HCT116 (cell line): ENCODE measurements around the gene SPON1.
A peak's percentile ranks its signal among the peaks of the same experiment; 100 is the strongest.

ENCODE experiments used
- CBX3 ChIP-seq: IDR thresholded peaks from 2 replicates; pipeline ENCODE4 v1.6.1; 2012; ENCODE audit warnings: low read depth
- CTCF ChIP-seq, 3 experiments: fragments of 200-600 bp in 1 of 3; sonication (generic) in 1 of 3; IDR thresholded peaks in 2 of 3; conservative IDR thresholded peaks in 1 of 3; 2 replicates each; pipeline ENCODE4 v1.5.1; 2012 to 2017; ENCODE audit warnings: low read depth in 2 of 3, low read length in 2 of 3, antibody characterized with exemption in 1 of 3, borderline replicate concordance in 1 of 3, control low read depth in 1 of 3, mild to moderate bottlenecking in 1 of 3, mixed read lengths in 1 of 3, mixed run types in 1 of 3, moderate library complexity in 1 of 3; ENCODE audit not compliant: insufficient read depth in 1 of 3
- POLR2A ChIP-seq: IDR thresholded peaks from 2 replicates; pipeline ENCODE4 v1.7.0; 2011; ENCODE audit warnings: borderline replicate concordance; ENCODE audit not compliant: insufficient read depth, insufficient read length; ENCODE audit errors: extremely low read depth
- POLR2AphosphoS5 ChIP-seq: IDR thresholded peaks from 2 replicates; pipeline ENCODE4 v1.6.1; 2011; ENCODE audit warnings: mild to moderate bottlenecking, low read depth, low read length, moderate library complexity
- RAD21 ChIP-seq: IDR thresholded peaks from 2 replicates; pipeline ENCODE4 v1.6.1; 2012; ENCODE audit warnings: low read depth, mild to moderate bottlenecking
- TF ChIP-seq, protein P1 (sequence below): IDR thresholded peaks from 2 replicates; pipeline ENCODE4 v1.6.1; 2012; ENCODE audit warnings: low read depth

- TF ChIP-seq POLR2AphosphoS5: no peak
- peak in 2 of 3 experiments; percentile 37 to 43; a peak in 4 of 6 replicates for TF ChIP-seq CTCF (IDR thresholded peaks at IDR 0.05 in 2 of 3, conservative IDR thresholded peaks at IDR 0.05 in 1 of 3; ENCODE audit: borderline replicate concordance in 1 of 3, insufficient read depth in 1 of 3, low read depth in 2 of 3, low read length in 2 of 3)
- TF ChIP-seq CBX3: no peak
- no peak for TF ChIP-seq RAD21
- no peak for TF ChIP-seq POLR2A
- TF ChIP-seq, protein P1, sequence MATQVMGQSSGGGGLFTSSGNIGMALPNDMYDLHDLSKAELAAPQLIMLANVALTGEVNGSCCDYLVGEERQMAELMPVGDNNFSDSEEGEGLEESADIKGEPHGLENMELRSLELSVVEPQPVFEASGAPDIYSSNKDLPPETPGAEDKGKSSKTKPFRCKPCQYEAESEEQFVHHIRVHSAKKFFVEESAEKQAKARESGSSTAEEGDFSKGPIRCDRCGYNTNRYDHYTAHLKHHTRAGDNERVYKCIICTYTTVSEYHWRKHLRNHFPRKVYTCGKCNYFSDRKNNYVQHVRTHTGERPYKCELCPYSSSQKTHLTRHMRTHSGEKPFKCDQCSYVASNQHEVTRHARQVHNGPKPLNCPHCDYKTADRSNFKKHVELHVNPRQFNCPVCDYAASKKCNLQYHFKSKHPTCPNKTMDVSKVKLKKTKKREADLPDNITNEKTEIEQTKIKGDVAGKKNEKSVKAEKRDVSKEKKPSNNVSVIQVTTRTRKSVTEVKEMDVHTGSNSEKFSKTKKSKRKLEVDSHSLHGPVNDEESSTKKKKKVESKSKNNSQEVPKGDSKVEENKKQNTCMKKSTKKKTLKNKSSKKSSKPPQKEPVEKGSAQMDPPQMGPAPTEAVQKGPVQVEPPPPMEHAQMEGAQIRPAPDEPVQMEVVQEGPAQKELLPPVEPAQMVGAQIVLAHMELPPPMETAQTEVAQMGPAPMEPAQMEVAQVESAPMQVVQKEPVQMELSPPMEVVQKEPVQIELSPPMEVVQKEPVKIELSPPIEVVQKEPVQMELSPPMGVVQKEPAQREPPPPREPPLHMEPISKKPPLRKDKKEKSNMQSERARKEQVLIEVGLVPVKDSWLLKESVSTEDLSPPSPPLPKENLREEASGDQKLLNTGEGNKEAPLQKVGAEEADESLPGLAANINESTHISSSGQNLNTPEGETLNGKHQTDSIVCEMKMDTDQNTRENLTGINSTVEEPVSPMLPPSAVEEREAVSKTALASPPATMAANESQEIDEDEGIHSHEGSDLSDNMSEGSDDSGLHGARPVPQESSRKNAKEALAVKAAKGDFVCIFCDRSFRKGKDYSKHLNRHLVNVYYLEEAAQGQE: no peak
These were observed 228.7 kb downstream of the SPON1 start for GRCh38 chr11:14190992-14191778.
